Gastroesophageal sphincter (tissue), 4 donors: ENCODE measurements around the gene STEAP1. TPM values are rescaled to one million over a fixed set of nuclear protein-coding genes. Genes with fewer than 3 reads are reported as not detected.

Source experiments
- ATAC-seq: fragments of 150-250 bp; one replicate; pipeline ENCODE4 v1.9.1; 2016; ENCODE audit warnings: mild to moderate bottlenecking, moderate library complexity
- H3K27ac ChIP-seq, 4 donors: fragments of 200-600 bp; sonication (generic) in 3 of 4; 1 replicate in 3 of 4; 2 replicates in 1 of 4; pipeline ENCODE4 v1.5.1; 2016 to 2019
- H3K27me3 ChIP-seq: fragments of 200-600 bp; sonication (generic); one replicate; pipeline ENCODE4 v1.5.1; 2019
- H3K36me3 ChIP-seq, 2 donors: fragments of 200-600 bp; sonication (generic); one replicate each; pipeline ENCODE4 v1.5.1; 2019; ENCODE audit warnings: control low read depth in 1 of 2
- H3K4me1 ChIP-seq, 3 donors: fragments of 200-600 bp; sonication (generic); 1 replicate in 2 of 3; 2 replicates in 1 of 3; pipeline ENCODE4 v1.5.1; 2016 to 2019; ENCODE audit warnings: control low read depth in 2 of 3
- H3K4me3 ChIP-seq, 2 donors: fragments of 200-600 bp; sonication (generic); one replicate each; pipeline ENCODE4 v1.5.1; 2019; ENCODE audit warnings: mild to moderate bottlenecking in 1 of 2, moderate library complexity in 1 of 2
- H3K9me3 ChIP-seq, 3 donors: fragments of 200-600 bp; sonication (generic); one replicate each; pipeline ENCODE4 v1.5.1; 2017 to 2019; ENCODE audit warnings: control low read depth in 2 of 3
- EP300 ChIP-seq: sonication (generic); formaldehyde crosslinking; IDR thresholded peaks from one replicate; pipeline ENCODE4 v1.6.1; 2017; ENCODE audit warnings: antibody characterized with exemption, mild to moderate bottlenecking
- POLR2A ChIP-seq, 2 donors: fragments of 450-650 bp; IDR thresholded peaks; one replicate each; pipeline ENCODE4 v1.6.1; 2017; ENCODE audit warnings: antibody characterized with exemption in 2 of 2, mild to moderate bottlenecking in 2 of 2, moderate library complexity in 1 of 2
- POLR2AphosphoS5 ChIP-seq: sonication (generic); formaldehyde crosslinking; IDR thresholded peaks from one replicate; pipeline ENCODE4 v1.6.1; 2017; ENCODE audit warnings: antibody characterized with exemption
- WGBS, 2 donors: methylation state at CpG; one replicate each; pipeline ENCODE4 v1.1.5; 2018; ENCODE audit warnings: low coverage in 1 of 2; 5-methylcytosine and 5-hydroxymethylcytosine counted together
- total RNA-seq, 4 donors: library from RNA; depleted of rRNA; stranded (reverse); fragments of >200 nt; gene quantifications; one replicate each; pipeline ENCODE4 v1.1.0, GENCODE V29; 2016
- TF ChIP-seq, protein P1 (sequence below), 4 experiments: fragments of 200-600 bp in 2 of 4; fragments of 450-650 bp in 2 of 4; sonication (generic) in 1 of 4; IDR thresholded peaks; one replicate each; pipeline ENCODE4 v1.5.1; 2017 to 2019; ENCODE audit warnings: antibody characterized with exemption in 4 of 4, mild to moderate bottlenecking in 2 of 4, moderate library complexity in 2 of 4

STEAP1 gene
- total RNA-seq, 4 donors from 2014 or later, result 2.6 to 14.2 (median 12.6) TPM

- Histone ChIP-seq H3K4me1 (peaks cover 0 to 31% (median 0%) of the 10 kb centered on the region in 3 donors), H3K4me3 (peak overlapping the region; percentile 76 to 79), H3K27me3 (no peaks in the 10 kb centered on the region), H3K9me3 (no peaks in the 10 kb centered on the region), H3K27ac (peak overlapping the region; percentile 78 to 90 (median 86)), H3K36me3 (no peaks in the 10 kb centered on the region)
- 8 to 40% methylated on average over 2 of the region's 6 CpGs for WGBS, 2 donors
- ATAC-seq, result no peak
- TF ChIP-seq EP300 (no peak), POLR2AphosphoS5 (no peak), POLR2A (IDR thresholded peaks at IDR 0.05) (no peak)
- TF ChIP-seq, protein P1, sequence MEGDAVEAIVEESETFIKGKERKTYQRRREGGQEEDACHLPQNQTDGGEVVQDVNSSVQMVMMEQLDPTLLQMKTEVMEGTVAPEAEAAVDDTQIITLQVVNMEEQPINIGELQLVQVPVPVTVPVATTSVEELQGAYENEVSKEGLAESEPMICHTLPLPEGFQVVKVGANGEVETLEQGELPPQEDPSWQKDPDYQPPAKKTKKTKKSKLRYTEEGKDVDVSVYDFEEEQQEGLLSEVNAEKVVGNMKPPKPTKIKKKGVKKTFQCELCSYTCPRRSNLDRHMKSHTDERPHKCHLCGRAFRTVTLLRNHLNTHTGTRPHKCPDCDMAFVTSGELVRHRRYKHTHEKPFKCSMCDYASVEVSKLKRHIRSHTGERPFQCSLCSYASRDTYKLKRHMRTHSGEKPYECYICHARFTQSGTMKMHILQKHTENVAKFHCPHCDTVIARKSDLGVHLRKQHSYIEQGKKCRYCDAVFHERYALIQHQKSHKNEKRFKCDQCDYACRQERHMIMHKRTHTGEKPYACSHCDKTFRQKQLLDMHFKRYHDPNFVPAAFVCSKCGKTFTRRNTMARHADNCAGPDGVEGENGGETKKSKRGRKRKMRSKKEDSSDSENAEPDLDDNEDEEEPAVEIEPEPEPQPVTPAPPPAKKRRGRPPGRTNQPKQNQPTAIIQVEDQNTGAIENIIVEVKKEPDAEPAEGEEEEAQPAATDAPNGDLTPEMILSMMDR (IDR thresholded peaks at IDR 0.05), result no peak
These were observed 57.9 kb downstream of the STEAP1 start for GRCh38 chr7:90212149-90212495.

DNA sequence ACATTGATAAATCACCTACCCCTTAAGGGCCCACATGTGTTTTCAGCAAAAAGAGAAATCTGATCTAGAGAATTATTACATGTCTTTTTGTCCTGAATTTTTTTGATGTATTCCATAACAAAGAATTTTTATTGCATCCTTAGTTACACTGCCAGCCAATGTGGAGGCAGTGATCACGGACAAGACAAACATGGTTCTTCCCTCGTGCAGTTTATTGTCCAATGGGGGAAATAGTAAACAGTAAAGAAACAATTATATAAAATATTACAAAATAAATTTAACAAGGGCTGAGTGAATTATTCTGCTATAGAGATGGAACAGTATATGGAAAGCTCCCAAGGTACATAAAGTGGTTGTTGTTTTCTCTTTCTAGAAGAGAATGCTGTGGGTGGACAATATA lies 59.3 kb downstream of the STEAP1 start:
- no peaks in the 10 kb centered on the region for H3K9me3 ChIP-seq
- peak overlapping the region in 1 of 2 donors; percentile 79 for H3K4me3 ChIP-seq
- H3K27me3 ChIP-seq, result no peaks in the 10 kb centered on the region
- TF ChIP-seq POLR2A (IDR thresholded peaks at IDR 0.05) (no peak), EP300 (no peak), POLR2AphosphoS5 (no peak)
- TF ChIP-seq, protein P1 (IDR thresholded peaks at IDR 0.05), result no peak
- no peaks in the 10 kb centered on the region for H3K36me3 ChIP-seq
- peaks cover 0 to 31% (median 0%) of the 10 kb centered on the region in 3 donors for H3K4me1 ChIP-seq
- 65 to 73% methylated on average over 2 of the region's 2 CpGs for WGBS, 2 donors
- no peak for ATAC-seq
- H3K27ac ChIP-seq, result no peak overlapping the region

Other genes with a start within 250 kb of the STEAP1 start
- gene STEAP2, start 57.3 kb downstream of the STEAP1 start, total RNA-seq, result 10 to 100 TPM; 21.0 to 38.4 (median 25.0) TPM
- 10 to 100 TPM in 1 of 4 donors, 1 to 10 TPM in 3; 6.1 to 11.5 (median 7.2) TPM for gene CFAP69, start 90.7 kb downstream of the STEAP1 start, total RNA-seq
- not detected for gene FAM237B, start 166.8 kb downstream of the STEAP1 start, total RNA-seq
- 10 to 100 TPM in 3 of 4 donors, 1 to 10 TPM in 1; 8.9 to 35.5 (median 13.1) TPM for gene GTPBP10, start 192.2 kb downstream of the STEAP1 start, total RNA-seq
- gene CLDN12, start 249.0 kb downstream of the STEAP1 start, total RNA-seq, result 10 to 100 TPM; 23.6 to 64.1 (median 27.4) TPM